GM19324 (cell line): ENCODE results near the gene GLIS1.

Experiments
- ATAC-seq: cut with Tn5 transposase; IDR thresholded peaks from one replicate; pipeline ENCODE4 v1.9.1; 2021; ENCODE audit warnings: mild to moderate bottlenecking, moderate library complexity; ENCODE audit not compliant: unreplicated experiment, low FRiP score

The GLIS1 gene

GRCh38 chr1:53681351-53681976 is 57.5 kb downstream of the GLIS1 start:
- ATAC-seq, result no peak

GRCh38 chr1:53680868-53681267 is 58.1 kb downstream of the GLIS1 start:
- ATAC-seq, result no peak

- no peak for ATAC-seq
Measured at GRCh38 chr1:53678938-53679825, 59.8 kb downstream of the GLIS1 start.

GRCh38 chr1:53678507-53678906 is 60.5 kb downstream of the GLIS1 start:
- no peak for ATAC-seq

GRCh38 chr1:53678046-53678445 is 60.9 kb downstream of the GLIS1 start:
- ATAC-seq, result no peak

GRCh38 chr1:53677486-53677885 is 61.5 kb downstream of the GLIS1 start:
- no peak for ATAC-seq

- no peak for ATAC-seq
Measured at GRCh38 chr1:53672785-53673184, 66.2 kb downstream of the GLIS1 start.

- ATAC-seq, result no peak
Measured at GRCh38 chr1:53672243-53672642, 66.7 kb downstream of the GLIS1 start.

GRCh38 chr1:53669621-53670191 is 69.3 kb downstream of the GLIS1 start:
- no peak for ATAC-seq

- ATAC-seq, result no peak
Measured at GRCh38 chr1:53666566-53666965, 72.4 kb downstream of the GLIS1 start.

GRCh38 chr1:53665996-53666395 is 73.0 kb downstream of the GLIS1 start:
- ATAC-seq, result no peak

GRCh38 chr1:53663529-53664300 is 75.2 kb downstream of the GLIS1 start:
- ATAC-seq, result no peak

- no peak for ATAC-seq
Measured at GRCh38 chr1:53662951-53663350, 76.0 kb downstream of the GLIS1 start.

GRCh38 chr1:53662169-53662568 is 76.8 kb downstream of the GLIS1 start:
- ATAC-seq, result no peak

GRCh38 chr1:53661496-53661895 is 77.5 kb downstream of the GLIS1 start:
- no peak for ATAC-seq

GRCh38 chr1:53660666-53661065 is 78.3 kb downstream of the GLIS1 start:
- no peak for ATAC-seq

- no peak for ATAC-seq
Measured at GRCh38 chr1:53659436-53659835, 79.5 kb downstream of the GLIS1 start.

- ATAC-seq, result no peak
Measured at GRCh38 chr1:53658489-53659230, 80.3 kb downstream of the GLIS1 start.

- no peak for ATAC-seq
Measured at GRCh38 chr1:53657891-53658396, 81.0 kb downstream of the GLIS1 start.

- no peak for ATAC-seq
Measured at GRCh38 chr1:53657531-53657805, 81.5 kb downstream of the GLIS1 start.
